Trophoblast cell (in vitro differentiated cells and primary cell): Measurements from ENCODE around the gene TPRX1.
"Not testable (repeated sequence)": the region's sequence is repeated elsewhere in the genome, so short reads cannot be mapped to it uniquely, and the experiment has no call there.

Source experiments
- DNase-seq, 2 donors: peaks; one replicate each; pipeline ENCODE4 v3.0.0-alpha.2; 2016
- H2AFZ ChIP-seq: 2 replicates; pipeline ENCODE4 v1.6.1; 2013; ENCODE audit warnings: low read length, moderate library complexity, mild to moderate bottlenecking; ENCODE audit not compliant: insufficient read depth, poor library complexity
- H2AK5ac ChIP-seq: 2 replicates; pipeline ENCODE4 v1.6.1; 2013; ENCODE audit warnings: mild to moderate bottlenecking, low read length
- H2BK120ac ChIP-seq: 2 replicates; pipeline ENCODE4 v1.6.1; 2013; ENCODE audit warnings: low read length, mild to moderate bottlenecking, moderate library complexity; ENCODE audit not compliant: insufficient read depth, poor library complexity
- H2BK12ac ChIP-seq: 2 replicates; pipeline ENCODE4 v1.6.1; 2013; ENCODE audit warnings: mild to moderate bottlenecking, low read length, moderate library complexity
- H2BK5ac ChIP-seq: 2 replicates; pipeline ENCODE4 v1.6.1; 2013; ENCODE audit warnings: low read length, low read depth, moderate library complexity, mild to moderate bottlenecking; ENCODE audit not compliant: poor library complexity
- H3K14ac ChIP-seq: 2 replicates; pipeline ENCODE4 v1.6.1; 2013; ENCODE audit warnings: mild to moderate bottlenecking, low read length
- H3K18ac ChIP-seq: 2 replicates; pipeline ENCODE4 v1.6.1; 2013; ENCODE audit warnings: mild to moderate bottlenecking, low read length
- H3K23ac ChIP-seq: 2 replicates; pipeline ENCODE4 v1.6.1; 2013; ENCODE audit warnings: low read length
- H3K27ac ChIP-seq: 2 replicates; pipeline ENCODE4 v1.5.1; 2013; ENCODE audit warnings: low read depth, mild to moderate bottlenecking, inconsistent platforms, low read length, moderate library complexity
- H3K27me3 ChIP-seq: 2 replicates; pipeline ENCODE4 v1.6.1; 2013; ENCODE audit warnings: inconsistent platforms, mild to moderate bottlenecking, low read length, moderate library complexity; ENCODE audit not compliant: insufficient read depth
- H3K36me3 ChIP-seq, 2 experiments: 1 replicate in 1 of 2; 2 replicates in 1 of 2; pipeline ENCODE4 v1.6.1; 2013; ENCODE audit warnings: low read length in 2 of 2, mild to moderate bottlenecking in 2 of 2, moderate library complexity in 1 of 2; ENCODE audit not compliant: insufficient read depth in 2 of 2, control insufficient read depth in 1 of 2
- H3K4ac ChIP-seq: 2 replicates; pipeline ENCODE4 v1.6.1; 2013; ENCODE audit warnings: low read depth, mild to moderate bottlenecking, low read length, moderate library complexity
- H3K4me1 ChIP-seq, 2 experiments: 1 replicate in 1 of 2; 2 replicates in 1 of 2; pipeline ENCODE4 v1.6.1; 2013; ENCODE audit warnings: low read length in 2 of 2, mild to moderate bottlenecking in 2 of 2, moderate library complexity in 1 of 2; ENCODE audit not compliant: insufficient read depth in 2 of 2, control insufficient read depth in 1 of 2
- H3K4me2 ChIP-seq: 2 replicates; pipeline ENCODE4 v1.6.1; 2013; ENCODE audit warnings: inconsistent platforms, mild to moderate bottlenecking, low read length, moderate library complexity
- H3K4me3 ChIP-seq: 2 replicates; pipeline ENCODE4 v1.5.1; 2013; ENCODE audit warnings: mild to moderate bottlenecking, low read depth, low read length, inconsistent platforms
- H3K79me1 ChIP-seq: one replicate; pipeline ENCODE4 v1.6.1; 2013; ENCODE audit warnings: low read length
- H3K79me2 ChIP-seq: 2 replicates; pipeline ENCODE4 v1.6.1; 2013; ENCODE audit warnings: low read length, mild to moderate bottlenecking; ENCODE audit not compliant: control insufficient read depth, insufficient read depth, poor library complexity
- H3K9ac ChIP-seq: 2 replicates; pipeline ENCODE4 v1.6.1; 2013; ENCODE audit warnings: mild to moderate bottlenecking, low read length
- H3K9me3 ChIP-seq: 2 replicates; pipeline ENCODE4 v1.6.1; 2013; ENCODE audit warnings: low read depth, mild to moderate bottlenecking, control low read depth, inconsistent platforms, low read length; ENCODE audit not compliant: insufficient read depth
- H4K12ac ChIP-seq: 2 replicates; pipeline ENCODE4 v1.6.1; 2013; ENCODE audit warnings: low read depth, mild to moderate bottlenecking, low read length, moderate library complexity
- H4K8ac ChIP-seq: 2 replicates; pipeline ENCODE4 v1.6.1; 2013; ENCODE audit warnings: low read depth, mild to moderate bottlenecking, low read length, moderate library complexity
- H4K91ac ChIP-seq: one replicate; pipeline ENCODE4 v1.6.1; 2013; ENCODE audit warnings: low read depth, mild to moderate bottlenecking, low read length, moderate library complexity
- WGBS: extraction: QIAGEN DNeasy Blood & Tissue Kit; methylation state at CpG from one replicate; pipeline ENCODE4 v1.1.7; 2013; ENCODE audit warnings: missing lambda C conversion rate; ENCODE audit not compliant: insufficient read length, insufficient coverage; ENCODE audit errors: extremely low coverage; 5-methylcytosine and 5-hydroxymethylcytosine counted together

Gene TPRX1

DNA sequence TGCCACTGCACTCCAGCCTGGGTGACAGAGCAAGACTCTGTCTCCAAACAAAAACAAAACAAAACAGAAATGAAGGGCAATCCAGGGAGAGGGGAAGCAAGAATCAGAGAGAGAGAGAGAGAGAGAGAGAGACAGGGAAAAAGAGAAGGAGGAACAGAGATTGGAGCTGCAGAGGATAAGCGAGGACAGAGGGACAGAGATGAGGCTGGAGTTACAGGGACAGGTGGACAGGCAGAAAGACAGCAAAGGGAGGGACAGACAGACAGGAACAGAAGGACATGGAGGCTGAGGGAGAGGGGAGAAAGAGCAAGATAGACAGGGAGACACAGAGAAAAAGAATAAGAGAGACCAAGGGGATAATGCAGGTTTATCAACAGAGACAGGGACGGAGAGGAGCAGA, 16.1 kb upstream of the TPRX1 start:
- H3K9me3 ChIP-seq = peaks cover 1% of the 10 kb centered on the region
- no peak overlapping the region for H2AK5ac ChIP-seq
- no peak overlapping the region for H4K8ac ChIP-seq
- no peak overlapping the region for H3K4me2 ChIP-seq
- H3K79me1 ChIP-seq = no peaks in the 10 kb centered on the region
- no peak for DNase-seq
- no peaks in the 10 kb centered on the region for H3K36me3 ChIP-seq
- H3K23ac ChIP-seq = no peak overlapping the region
- no peak overlapping the region for H2BK5ac ChIP-seq
- H3K27me3 ChIP-seq = no peaks in the 10 kb centered on the region
- no peak overlapping the region for H3K18ac ChIP-seq
- no peak overlapping the region for H2BK12ac ChIP-seq
- H4K12ac ChIP-seq = no peak overlapping the region
- no peak overlapping the region for H3K14ac ChIP-seq
- no peak overlapping the region for H3K9ac ChIP-seq
- no peak overlapping the region for H3K4ac ChIP-seq
- H3K27ac ChIP-seq = no peak overlapping the region
- no peak overlapping the region for H2AFZ ChIP-seq
- H2BK120ac ChIP-seq = no peak overlapping the region
- no CpG with 5 or more reads among the region's 2 CpGs for WGBS
- H3K4me1 ChIP-seq = no peaks in the 10 kb centered on the region
- no peaks in the 10 kb centered on the region for H3K79me2 ChIP-seq
- H3K4me3 ChIP-seq = no peak overlapping the region
- H4K91ac ChIP-seq = no peak overlapping the region

DNA sequence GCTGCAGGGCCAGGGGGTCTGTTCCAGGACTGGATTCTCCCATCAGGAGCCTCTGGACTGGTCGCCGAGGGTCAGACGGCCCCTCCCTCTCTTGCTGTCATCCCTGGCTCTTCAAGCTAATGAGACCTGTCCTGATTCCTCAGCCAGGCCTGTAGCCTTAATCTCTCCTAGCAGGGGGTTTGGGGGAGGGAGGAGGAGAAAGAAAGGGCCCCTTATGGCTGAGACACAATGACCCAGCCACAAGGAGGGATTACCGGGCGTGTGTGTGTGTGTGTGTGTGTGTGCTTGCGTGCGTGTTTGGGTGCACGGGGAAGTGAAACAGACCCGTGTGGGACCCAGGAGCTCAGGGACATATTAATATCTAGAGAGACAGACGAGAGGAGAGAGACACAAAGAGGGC, 15.5 kb upstream of the TPRX1 start:
- Histone ChIP-seq H3K9ac (no peak overlapping the region), H3K4ac (no peak overlapping the region), H3K79me1 (no peaks in the 10 kb centered on the region), H3K9me3 (peaks cover 1% of the 10 kb centered on the region), H4K8ac (no peak overlapping the region), H2BK120ac (no peak overlapping the region), H3K4me2 (no peak overlapping the region), H3K36me3 (no peaks in the 10 kb centered on the region), H3K14ac (no peak overlapping the region), H2AFZ (no peak overlapping the region), H4K91ac (no peak overlapping the region), H3K27me3 (no peaks in the 10 kb centered on the region), H3K79me2 (no peaks in the 10 kb centered on the region), H3K4me1 (no peaks in the 10 kb centered on the region), H3K4me3 (no peak overlapping the region), H2BK12ac (no peak overlapping the region), H4K12ac (no peak overlapping the region), H3K18ac (no peak overlapping the region), H3K27ac (no peak overlapping the region), H2AK5ac (no peak overlapping the region), H2BK5ac (no peak overlapping the region), H3K23ac (no peak overlapping the region)
- no CpG with 5 or more reads among the region's 10 CpGs for WGBS
- DNase-seq = no peak

DNA sequence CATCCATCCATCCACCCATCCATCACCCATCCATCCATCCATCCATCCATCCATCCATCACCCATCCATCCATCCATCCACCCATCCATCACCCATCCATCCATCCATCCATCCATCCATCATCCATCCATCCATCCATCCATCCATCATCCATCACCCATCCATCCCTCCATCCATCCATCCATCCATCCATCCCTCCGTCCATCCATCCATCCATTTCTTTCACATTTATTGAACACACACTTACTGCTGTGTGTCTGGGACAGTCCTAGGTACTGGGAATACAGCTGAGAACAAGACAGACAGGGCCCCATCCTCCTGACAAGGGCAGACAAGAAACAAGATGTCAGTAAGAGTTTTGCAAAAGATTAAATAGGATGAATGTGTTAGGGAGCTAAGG, 13.9 kb upstream of the TPRX1 start:
- not testable (repeated sequence) for H2AK5ac ChIP-seq, H3K4me1 ChIP-seq, H2AFZ ChIP-seq, H3K79me1 ChIP-seq, H3K4me3 ChIP-seq, H4K91ac ChIP-seq, H3K79me2 ChIP-seq, H3K36me3 ChIP-seq, H4K12ac ChIP-seq, H2BK12ac ChIP-seq, H2BK120ac ChIP-seq, H3K9ac ChIP-seq, H2BK5ac ChIP-seq, H4K8ac ChIP-seq, H3K23ac ChIP-seq, H3K27me3 ChIP-seq, H3K18ac ChIP-seq, DNase-seq, H3K27ac ChIP-seq, H3K9me3 ChIP-seq, H3K4me2 ChIP-seq, H3K4ac ChIP-seq, H3K14ac ChIP-seq
- WGBS = 100% methylated on average over 1 of the region's 1 CpG

DNA sequence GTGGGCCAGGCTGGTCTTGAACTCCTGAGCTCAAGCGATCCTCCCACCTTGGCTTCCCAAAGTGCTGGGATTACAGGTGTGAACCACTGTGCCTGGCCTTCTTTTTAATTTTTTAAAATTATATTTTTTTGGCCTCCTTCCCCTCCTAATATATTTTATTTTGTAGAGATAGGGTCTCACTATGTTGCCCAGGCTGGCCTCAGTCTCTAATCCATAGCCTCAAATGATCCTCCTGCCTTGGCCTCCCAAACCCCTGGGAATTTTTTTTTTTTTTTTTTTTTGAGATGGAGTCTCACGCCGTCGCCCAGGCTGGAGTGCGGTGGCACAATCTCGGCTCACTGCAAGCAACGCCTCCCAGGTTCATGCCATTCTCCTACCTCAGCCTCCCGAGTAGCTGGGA, 11.9 kb upstream of the TPRX1 start:
- not testable (repeated sequence) for H3K14ac ChIP-seq, H3K9ac ChIP-seq, H3K27me3 ChIP-seq, H3K79me1 ChIP-seq, DNase-seq, H3K4me3 ChIP-seq, H4K91ac ChIP-seq, H3K4me1 ChIP-seq, H3K18ac ChIP-seq, H3K27ac ChIP-seq, H3K9me3 ChIP-seq, H3K4ac ChIP-seq, H3K79me2 ChIP-seq, H2BK5ac ChIP-seq, H2BK12ac ChIP-seq, H2AFZ ChIP-seq, H3K4me2 ChIP-seq, H2AK5ac ChIP-seq, H3K23ac ChIP-seq, H4K8ac ChIP-seq, H4K12ac ChIP-seq, H2BK120ac ChIP-seq, H3K36me3 ChIP-seq
- no CpG with 5 or more reads among the region's 8 CpGs for WGBS

DNA sequence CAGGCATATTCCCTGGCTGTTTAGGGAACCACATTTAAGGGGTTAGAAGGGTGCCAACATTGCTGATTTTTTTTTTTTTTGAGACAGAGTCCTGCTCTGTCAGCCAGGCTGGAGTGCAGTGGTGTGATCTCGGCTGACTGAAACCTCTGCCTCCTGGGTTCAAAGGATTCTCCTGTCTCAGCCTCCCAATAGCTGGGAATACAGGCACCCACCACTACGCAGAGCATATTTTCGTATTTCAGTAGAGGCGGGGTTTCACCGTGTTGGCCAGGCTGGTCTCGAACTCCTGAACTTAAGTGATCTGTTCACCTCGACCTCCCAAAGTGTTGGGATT, 9.6 kb upstream of the TPRX1 start:
- no peak overlapping the region for H2AK5ac ChIP-seq
- no peaks in the 10 kb centered on the region for H3K79me1 ChIP-seq
- H4K8ac ChIP-seq = no peak overlapping the region
- H3K9me3 ChIP-seq = no peaks in the 10 kb centered on the region
- H3K27me3 ChIP-seq = no peaks in the 10 kb centered on the region
- no peak overlapping the region for H2BK5ac ChIP-seq
- WGBS = no CpG with 5 or more reads among the region's 7 CpGs
- H3K27ac ChIP-seq = no peak overlapping the region
- DNase-seq = no peak
- H4K91ac ChIP-seq = no peak overlapping the region
- H3K4me1 ChIP-seq = no peaks in the 10 kb centered on the region
- H2BK12ac ChIP-seq = no peak overlapping the region
- H3K4me3 ChIP-seq = no peak overlapping the region
- H3K14ac ChIP-seq = no peak overlapping the region
- H3K4me2 ChIP-seq = no peak overlapping the region
- H3K9ac ChIP-seq = no peak overlapping the region
- no peak overlapping the region for H2AFZ ChIP-seq
- H3K18ac ChIP-seq = no peak overlapping the region
- no peaks in the 10 kb centered on the region for H3K36me3 ChIP-seq
- no peak overlapping the region for H3K4ac ChIP-seq
- no peak overlapping the region for H4K12ac ChIP-seq
- no peak overlapping the region for H3K23ac ChIP-seq
- H3K79me2 ChIP-seq = no peaks in the 10 kb centered on the region
- H2BK120ac ChIP-seq = no peak overlapping the region
